Measurements from ENCODE around the gene MAD1L1.
A peak's percentile ranks its signal among the peaks of the same experiment; 100 is the strongest.
"Not testable (repeated sequence)": the region's sequence is repeated elsewhere in the genome, so short reads cannot be mapped to it uniquely, and the experiment has no call there.

The MAD1L1 gene

GRCh38 chr7:2170576-2171521 is 61.9 kb downstream of the MAD1L1 start:
- no peak for DNase-seq

GRCh38 chr7:2169923-2170575 is 62.7 kb downstream of the MAD1L1 start:
- no peak for DNase-seq

- no peak for DNase-seq
Observed at GRCh38 chr7:2168615-2169311, 64.0 kb downstream of the MAD1L1 start.

- no peak for DNase-seq
Observed at GRCh38 chr7:2166625-2167280, 66.0 kb downstream of the MAD1L1 start.

GRCh38 chr7:2165610-2166594 is 66.8 kb downstream of the MAD1L1 start:
- no peak for DNase-seq

GRCh38 chr7:2165239-2165609 is 67.5 kb downstream of the MAD1L1 start:
- no peak for DNase-seq

- DNase-seq = no peak
Observed at GRCh38 chr7:2164646-2165045, 68.1 kb downstream of the MAD1L1 start.

GRCh38 chr7:2163600-2164555 is 68.9 kb downstream of the MAD1L1 start:
- peak in 1 of 2 experiments; percentile 38 for DNase-seq

GRCh38 chr7:2162959-2163358 is 69.8 kb downstream of the MAD1L1 start:
- no peak for DNase-seq

- not testable (repeated sequence) for DNase-seq
Observed at GRCh38 chr7:2162004-2162902, 70.5 kb downstream of the MAD1L1 start.

GRCh38 chr7:2159176-2159520 is 73.6 kb downstream of the MAD1L1 start:
- no peak for DNase-seq

- no peak for DNase-seq
Observed at GRCh38 chr7:2158331-2159175, 74.2 kb downstream of the MAD1L1 start.

- no peak for DNase-seq
Observed at GRCh38 chr7:2157473-2158279, 75.1 kb downstream of the MAD1L1 start.

GRCh38 chr7:2156756-2157472 is 75.8 kb downstream of the MAD1L1 start:
- no peak for DNase-seq

- DNase-seq = no peak
Observed at GRCh38 chr7:2154831-2155230, 77.9 kb downstream of the MAD1L1 start.

- DNase-seq = no peak
Observed at GRCh38 chr7:2154121-2154520, 78.6 kb downstream of the MAD1L1 start.

- DNase-seq = no peak
Observed at GRCh38 chr7:2152646-2153045, 80.1 kb downstream of the MAD1L1 start.

Data from cerebellar nuclear complex (tissue), 1 donor.